Ovary (tissue), 9 donors: ENCODE measurements around the gene TRAF3IP3. TPM values are rescaled to one million over a fixed set of nuclear protein-coding genes. Genes with fewer than 3 reads are reported as not detected.

Experiments used
- DNase-seq, 5 donors: peaks; one replicate each; pipeline ENCODE4 v3.0.0-alpha.2; 2019 to 2020
- H3K27ac ChIP-seq, 2 donors: fragments of 200-600 bp; one replicate each; pipeline versions ENCODE4 v1.5.1 to v1.8.0; 2019 to 2022
- H3K27me3 ChIP-seq: fragments of 200-600 bp; one replicate; pipeline ENCODE4 v1.8.0; 2022
- H3K36me3 ChIP-seq: fragments of 200-600 bp; sonication (generic); one replicate; pipeline ENCODE4 v1.5.1; 2019
- H3K4me1 ChIP-seq: one replicate; pipeline ENCODE4 v1.8.1; 2013; ENCODE audit warnings: mild to moderate bottlenecking, moderate library complexity; ENCODE audit not compliant: insufficient read depth
- H3K4me3 ChIP-seq: fragments of 200-600 bp; sonication (generic); one replicate; pipeline ENCODE4 v1.5.1; 2017
- H3K9me3 ChIP-seq, 2 donors: fragments of 200-600 bp in 1 of 2; sonication (generic) in 1 of 2; one replicate each; pipeline versions ENCODE4 v1.5.1 to v1.8.1; 2013 to 2019; ENCODE audit warnings: mild to moderate bottlenecking in 1 of 2, moderate library complexity in 1 of 2
- CTCF ChIP-seq, 3 donors: fragments of 450-650 bp in 2 of 3; fragments of 200-600 bp in 1 of 3; IDR thresholded peaks; one replicate each; pipeline versions ENCODE4 v1.5.1 to v1.8.0; 2016 to 2022; ENCODE audit warnings: antibody characterized with exemption in 3 of 3, mild to moderate bottlenecking in 1 of 3
- EP300 ChIP-seq: sonication (generic); formaldehyde crosslinking; IDR thresholded peaks from one replicate; pipeline ENCODE4 v1.6.1; 2017; ENCODE audit warnings: antibody characterized with exemption
- POLR2A ChIP-seq: fragments of 450-650 bp; IDR thresholded peaks from one replicate; pipeline ENCODE4 v1.6.1; 2017; ENCODE audit warnings: antibody characterized with exemption, mild to moderate bottlenecking, moderate library complexity
- WGBS, 3 donors: extraction: QIAGEN DNeasy Blood & Tissue Kit in 1 of 3; methylation state at CpG; one replicate each; pipeline versions ENCODE4 v1.1.5 to v1.1.7; 2013 to 2017; 5-methylcytosine and 5-hydroxymethylcytosine counted together
- intact Hi-C, 4 donors: fragments of 100-400 bp; cut with DNase I; formaldehyde crosslinking; loops; one replicate each; pipeline versions ENCODE4 v1.11.0 to v1.15.1; 2022 to 2023
- polyA plus RNA-seq, 2 donors: library from polyadenylated mRNA; stranded (reverse); fragments of 200-250 nt in 1 of 2; fragments of 350-450 nt in 1 of 2; fragmentation: Illumina TruSeq in 1 of 2; extraction: RNeasy Lipid Tissue Mini Kit (QIAGEN cat#74804) in 1 of 2; gene quantifications; one replicate each; pipeline ENCODE4 v1.2.3, GENCODE V29; 2013 to 2014
- total RNA-seq, 7 donors: library from RNA; depleted of rRNA in 2 of 7; stranded (reverse); fragments of >200 nt in 2 of 7; fragmentation: NEBNext Ultra II Directional in 3 of 7; extraction: Animal tissue kit (Norgen Biotek cat#: 25700) in 3 of 7; gene quantifications; one replicate each; pipeline versions ENCODE4 v1.1.0 to v1.2.4, GENCODE V29; 2016 to 2023
- donor health status: DM: no; HTN: no; CAD: no; lungs with moderate emphysema.
- donor health status: DM: no; HTN: no; CAD: no.
- donor health status: Bipolar disorder and iron deficiency.
- donor health status: DM: yes; HTN: yes; CAD: no.
- donor health status: DM: no; HTN: no; CAD: no.
- donor health status: DM: yes; HTN: yes; CAD: no.

TRAF3IP3 gene
- total and polyA plus RNA-seq, 9 donors, result 0.34 to 5.6 (median 1.4) TPM

GRCh38 chr1:209749205-209749604 lies 6.6 kb upstream of the TRAF3IP3 start:
- Histone ChIP-seq H3K4me1 (peaks cover 3% of the 10 kb centered on the region), H3K27ac (no peak overlapping the region), H3K36me3 (no peaks in the 10 kb centered on the region), H3K27me3 (no peaks in the 10 kb centered on the region), H3K4me3 (no peak overlapping the region), H3K9me3 (no peaks in the 10 kb centered on the region)
- DNase-seq, result no peak
- intact Hi-C loops, result loop anchor here in 3 of 4 donors (5.0 to 10.0 kb wide), 5 partner anchors 52 to 172 kb away; no protein-coding TSS in a partner anchor
- WGBS, 3 donors, result 37 to 54% (median 54%) methylated on average over 2 of the region's 2 CpGs
- TF ChIP-seq POLR2A, result no peak
- TF ChIP-seq EP300, result no peak
- TF ChIP-seq CTCF (IDR thresholded peaks at IDR 0.05), result no peak

- 44 to 63% (median 50%) methylated on average over 6 of the region's 6 CpGs for WGBS, 3 donors
- intact Hi-C loops, result loop anchor here in 3 of 4 donors (5.0 to 10.0 kb wide), 5 partner anchors 52 to 172 kb away; no protein-coding TSS in a partner anchor
These were observed 6.1 kb upstream of the TRAF3IP3 start for GRCh38 chr1:209749670-209750323.

GRCh38 chr1:209751627-209752231 lies 4.1 kb upstream of the TRAF3IP3 start:
- no peaks in the 10 kb centered on the region for H3K36me3 ChIP-seq
- no peak overlapping the region for H3K4me3 ChIP-seq
- H3K4me1 ChIP-seq, result peaks cover 3% of the 10 kb centered on the region
- TF ChIP-seq POLR2A, result no peak
- TF ChIP-seq CTCF (IDR thresholded peaks at IDR 0.05), result no peak
- no peak for TF ChIP-seq EP300
- no peaks in the 10 kb centered on the region for H3K27me3 ChIP-seq
- DNase-seq, result no peak
- intact Hi-C loops, result loop anchor here in 1 of 4 donors (5.0 kb wide), 1 partner anchor 174 kb away; no protein-coding TSS in a partner anchor
- H3K9me3 ChIP-seq, result no peaks in the 10 kb centered on the region
- WGBS, 3 donors, result 63 to 79% (median 69%) methylated on average over 5 of the region's 5 CpGs
- no peak overlapping the region for H3K27ac ChIP-seq

More at GRCh38 chr1:209749670-209750323, 6.1 kb upstream of the TRAF3IP3 start:
- H3K27me3 ChIP-seq, result no peaks in the 10 kb centered on the region
- H3K9me3 ChIP-seq, result no peaks in the 10 kb centered on the region
- H3K4me3 ChIP-seq, result no peak overlapping the region
- H3K27ac ChIP-seq, result no peak overlapping the region
- no peaks in the 10 kb centered on the region for H3K36me3 ChIP-seq
- TF ChIP-seq POLR2A, result no peak
- no peak for DNase-seq
- peaks cover 3% of the 10 kb centered on the region for H3K4me1 ChIP-seq

- Histone ChIP-seq H3K9me3 (no peaks in the 10 kb centered on the region), H3K36me3 (no peaks in the 10 kb centered on the region), H3K27me3 (no peaks in the 10 kb centered on the region), H3K27ac (no peak overlapping the region), H3K4me1 (no peaks in the 10 kb centered on the region), H3K4me3 (no peak overlapping the region)
- TF ChIP-seq POLR2A (no peak), CTCF (IDR thresholded peaks at IDR 0.05) (no peak), EP300 (no peak)
- intact Hi-C loops, result loop anchor here in 1 of 4 donors (5.0 kb wide), 1 partner anchor 176 kb away; no protein-coding TSS in a partner anchor
- no peak for DNase-seq
- WGBS, 3 donors, result 92 to 93% (median 93%) methylated on average over 3 of the region's 3 CpGs
These were observed 3.0 kb upstream of the TRAF3IP3 start for GRCh38 chr1:209752890-209753289.

GRCh38 chr1:209755256-209755655 lies 597 bp upstream of the TRAF3IP3 start:
- TF ChIP-seq EP300, result no peak
- no peak for TF ChIP-seq CTCF (IDR thresholded peaks at IDR 0.05)
- no peak for TF ChIP-seq POLR2A
- intact Hi-C loops, result loop anchor here in 1 of 4 donors (5.0 kb wide), 1 partner anchor 183 kb away; no protein-coding TSS in a partner anchor
- no peaks in the 10 kb centered on the region for H3K4me1 ChIP-seq
- WGBS, 3 donors, result 80 to 84% (median 83%) methylated on average over 1 of the region's 1 CpG
- H3K27ac ChIP-seq, result no peak overlapping the region
- H3K4me3 ChIP-seq, result no peak overlapping the region
- no peaks in the 10 kb centered on the region for H3K36me3 ChIP-seq
- no peaks in the 10 kb centered on the region for H3K27me3 ChIP-seq
- no peak for DNase-seq
- no peaks in the 10 kb centered on the region for H3K9me3 ChIP-seq
